Measurements from ENCODE around the gene LPIN1. TPM values are rescaled to one million over a fixed set of nuclear protein-coding genes. Genes with fewer than 3 reads are reported as not detected.

Gene LPIN1
- total and polyA plus RNA-seq, 2 of the 8 experiments (the other 6 are each of a cell fraction or from before 2014, with no cell fraction given) = 4.3 to 9.8 TPM

GRCh38 chr2:11789243-11789642 lies 42.8 kb downstream of the LPIN1 start (continued):
- TF ChIP-seq CHD7 (IDR thresholded peaks at IDR 0.05; ENCODE audit: insufficient replicate concordance, low read length) (no peak), PHF8 (conservative IDR thresholded peaks at IDR 0.05; ENCODE audit: low read depth, low read length) (no peak), CBX8 (IDR thresholded peaks at IDR 0.05; ENCODE audit: borderline replicate concordance, low read depth, low read length) (no peak), USF2 (IDR thresholded peaks at IDR 0.05; ENCODE audit: low read length) (no peak), JUND (IDR thresholded peaks at IDR 0.05; ENCODE audit: low read length) (no peak), HDAC2 (IDR thresholded peaks at IDR 0.05; ENCODE audit: borderline replicate concordance in 1 of 2, low read depth in 2 of 2, low read length in 2 of 2) (no peak), NANOG (IDR thresholded peaks at IDR 0.05; ENCODE audit: insufficient read depth, low read depth, low read length, poor library complexity, severe bottlenecking) (no peak), E2F6 (IDR thresholded peaks at IDR 0.05) (no peak)

Data from H1 (cell line).